HG03175 (cell line): ENCODE data around the gene IMMP1L.

ENCODE experiments used
- ATAC-seq: cut with Tn5 transposase; IDR thresholded peaks from one replicate; pipeline ENCODE4 v1.9.1; 2021; ENCODE audit warnings: mild to moderate bottlenecking, moderate library complexity; ENCODE audit not compliant: unreplicated experiment

IMMP1L gene

GRCh38 chr11:31404614-31405013 is 104.8 kb downstream of the IMMP1L start:
- ATAC-seq = no peak

- peak; percentile 51 for ATAC-seq
Observed at GRCh38 chr11:31397239-31397834, 112.1 kb downstream of the IMMP1L start.

DNA sequence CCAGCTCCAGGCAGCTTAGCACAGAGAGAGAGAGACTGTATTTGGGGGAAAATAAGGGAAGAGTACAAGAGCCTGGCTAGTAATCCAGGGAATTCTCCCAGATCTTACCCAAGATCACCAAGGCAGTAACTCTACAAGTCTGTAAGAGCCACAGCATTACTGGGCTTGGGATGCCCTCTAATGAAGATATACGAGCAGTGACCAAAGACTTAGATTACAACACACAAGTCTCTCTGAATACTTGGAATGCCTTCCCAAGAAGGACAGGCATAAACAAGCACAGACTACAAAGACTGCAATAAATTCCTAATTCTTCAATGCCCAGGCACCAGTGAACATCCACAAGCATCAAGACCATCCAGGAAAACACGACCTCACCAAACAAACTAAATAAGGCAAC is 122.0 kb downstream of the IMMP1L start:
- ATAC-seq = no peak

DNA sequence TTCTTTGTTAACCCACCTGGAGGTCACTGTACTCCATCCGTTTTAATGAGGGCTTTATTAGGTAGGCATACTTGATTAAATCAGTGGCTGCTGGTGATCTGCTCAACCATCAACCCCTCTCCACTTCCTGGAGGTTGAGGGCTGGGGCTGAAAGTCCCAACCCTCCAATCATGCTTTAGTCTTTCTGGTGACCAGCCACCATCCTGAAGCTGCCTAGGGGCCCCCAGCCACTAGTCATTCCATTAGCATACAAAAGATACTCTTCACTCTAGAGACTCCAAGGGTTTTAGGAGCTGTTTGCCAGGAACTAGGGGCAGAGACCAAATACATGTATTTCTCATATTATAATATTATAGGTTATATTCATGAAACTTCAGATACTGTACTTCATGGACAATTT is 126.3 kb downstream of the IMMP1L start:
- no peak for ATAC-seq
